Activated T-cell treated with anti-CD3 and anti-CD28 coated beads, Interleukin-2, amount 50 U/mL, for 4 hours (primary cell): ENCODE data around the gene RUNX1. TPM values are rescaled to one million over a fixed set of nuclear protein-coding genes. Genes with fewer than 3 reads are reported as not detected.

Experiments
- ATAC-seq, 2 donors: fragments of 200-7000 bp; cut with Tn5 transposase; one replicate each; pipeline ENCODE4 v1.10.0; 2021
- DNase-seq: peaks from one replicate; pipeline ENCODE4 v3.0.0-alpha.2; 2020
- H3K27me3 Mint-ChIP-seq: one replicate; pipeline ENCODE4 v1.8.0; 2021; ENCODE audit warnings: low read depth, mixed read lengths
- H3K36me3 Mint-ChIP-seq: one replicate; pipeline ENCODE4 v1.8.0; 2022; ENCODE audit warnings: mixed read lengths; ENCODE audit not compliant: insufficient read depth
- H3K4me1 Mint-ChIP-seq: one replicate; pipeline ENCODE4 v1.8.0; 2021; ENCODE audit warnings: low read depth, mixed read lengths
- H3K4me3 Mint-ChIP-seq: one replicate; pipeline ENCODE4 v1.8.0; 2021; ENCODE audit warnings: mild to moderate bottlenecking, moderate library complexity, mixed read lengths
- H3K9me3 Mint-ChIP-seq: one replicate; pipeline ENCODE4 v1.8.0; 2021; ENCODE audit warnings: mixed read lengths
- total RNA-seq, 3 donors: library from RNA; stranded (reverse); gene quantifications; one replicate each; pipeline ENCODE4 v1.2.1, GENCODE V29; 2021

The RUNX1 gene
- total RNA-seq, 3 donors from 2014 or later, result 91.6 to 116 (median 99.9) TPM

- H3K27me3 Mint-ChIP-seq, result no peaks in the 10 kb centered on the region
- H3K4me1 Mint-ChIP-seq, result peaks cover 88% of the 10 kb centered on the region
- peak; percentile 51 to 54 for ATAC-seq
- H3K9me3 Mint-ChIP-seq, result no peaks in the 10 kb centered on the region
- H3K4me3 Mint-ChIP-seq, result no peak overlapping the region
- H3K36me3 Mint-ChIP-seq, result peaks cover 30% of the 10 kb centered on the region
- no peak for DNase-seq
These were observed 102.1 kb downstream of the RUNX1 start for GRCh38 chr21:34946916-34947534.

GRCh38 chr21:34946385-34946840, 102.7 kb downstream of the RUNX1 start:
- peak; percentile 76 to 78 for ATAC-seq

GRCh38 chr21:34945288-34945687, 103.8 kb downstream of the RUNX1 start:
- H3K4me1 Mint-ChIP-seq, result peaks cover 93% of the 10 kb centered on the region
- ATAC-seq, result peak in 1 of 2 donors; percentile 6
- DNase-seq, result no peak
- no peaks in the 10 kb centered on the region for H3K27me3 Mint-ChIP-seq
- peak overlapping the region; percentile 26 for H3K4me3 Mint-ChIP-seq
- H3K36me3 Mint-ChIP-seq, result peaks cover 27% of the 10 kb centered on the region
- H3K9me3 Mint-ChIP-seq, result no peaks in the 10 kb centered on the region

More at GRCh38 chr21:34946385-34946840, 102.7 kb downstream of the RUNX1 start:
- H3K9me3 Mint-ChIP-seq, result no peaks in the 10 kb centered on the region
- peaks cover 87% of the 10 kb centered on the region for H3K4me1 Mint-ChIP-seq
- no peak for DNase-seq
- no peaks in the 10 kb centered on the region for H3K27me3 Mint-ChIP-seq
- peak overlapping the region; percentile 11 for H3K4me3 Mint-ChIP-seq
- peaks cover 27% of the 10 kb centered on the region for H3K36me3 Mint-ChIP-seq

GRCh38 chr21:34944015-34944755, 104.9 kb downstream of the RUNX1 start:
- Mint-ChIP-seq H3K27me3 (no peaks in the 10 kb centered on the region), H3K4me3 (no peak overlapping the region), H3K9me3 (no peaks in the 10 kb centered on the region), H3K36me3 (peaks cover 23% of the 10 kb centered on the region), H3K4me1 (peaks cover 96% of the 10 kb centered on the region)
- no peak for DNase-seq
- ATAC-seq, result no peak

GRCh38 chr21:34942911-34943310, 106.2 kb downstream of the RUNX1 start:
- peak; percentile 44 to 51 for ATAC-seq
- no peak for DNase-seq
- H3K9me3 Mint-ChIP-seq, result no peaks in the 10 kb centered on the region
- peak overlapping the region; percentile 3 for H3K4me3 Mint-ChIP-seq
- H3K27me3 Mint-ChIP-seq, result no peaks in the 10 kb centered on the region
- peaks cover 20% of the 10 kb centered on the region for H3K36me3 Mint-ChIP-seq
- H3K4me1 Mint-ChIP-seq, result peaks cover 99% of the 10 kb centered on the region

GRCh38 chr21:34941162-34941561, 107.9 kb downstream of the RUNX1 start:
- Mint-ChIP-seq H3K9me3 (no peaks in the 10 kb centered on the region), H3K27me3 (no peaks in the 10 kb centered on the region), H3K4me1 (peaks cover 95% of the 10 kb centered on the region), H3K36me3 (peaks cover 16% of the 10 kb centered on the region), H3K4me3 (no peak overlapping the region)
- DNase-seq (no peak), ATAC-seq (no peak)

GRCh38 chr21:34939673-34940331, 109.3 kb downstream of the RUNX1 start:
- no peak for ATAC-seq
- H3K9me3 Mint-ChIP-seq, result no peaks in the 10 kb centered on the region
- peaks cover 95% of the 10 kb centered on the region for H3K4me1 Mint-ChIP-seq
- H3K4me3 Mint-ChIP-seq, result no peak overlapping the region
- no peak for DNase-seq
- H3K27me3 Mint-ChIP-seq, result no peaks in the 10 kb centered on the region
- H3K36me3 Mint-ChIP-seq, result peaks cover 7% of the 10 kb centered on the region

GRCh38 chr21:34938089-34938764, 110.9 kb downstream of the RUNX1 start:
- no peak overlapping the region for H3K4me3 Mint-ChIP-seq
- no peak for ATAC-seq
- H3K27me3 Mint-ChIP-seq, result no peaks in the 10 kb centered on the region
- peaks cover 7% of the 10 kb centered on the region for H3K36me3 Mint-ChIP-seq
- no peak for DNase-seq
- no peaks in the 10 kb centered on the region for H3K9me3 Mint-ChIP-seq
- H3K4me1 Mint-ChIP-seq, result peaks cover 95% of the 10 kb centered on the region

- no peaks in the 10 kb centered on the region for H3K36me3 Mint-ChIP-seq
- ATAC-seq, result no peak
- H3K9me3 Mint-ChIP-seq, result no peaks in the 10 kb centered on the region
- no peak for DNase-seq
- H3K4me3 Mint-ChIP-seq, result peak overlapping the region; percentile 69
- H3K4me1 Mint-ChIP-seq, result peaks cover 94% of the 10 kb centered on the region
- no peaks in the 10 kb centered on the region for H3K27me3 Mint-ChIP-seq
These were observed 112.1 kb downstream of the RUNX1 start for GRCh38 chr21:34936883-34937563.

- peak; percentile 12 to 20 for ATAC-seq
- H3K27me3 Mint-ChIP-seq, result no peaks in the 10 kb centered on the region
- DNase-seq, result no peak
- H3K4me1 Mint-ChIP-seq, result peaks cover 95% of the 10 kb centered on the region
- peaks cover 3% of the 10 kb centered on the region for H3K36me3 Mint-ChIP-seq
- no peaks in the 10 kb centered on the region for H3K9me3 Mint-ChIP-seq
- H3K4me3 Mint-ChIP-seq, result peak overlapping the region; percentile 69
These were observed 112.7 kb downstream of the RUNX1 start for GRCh38 chr21:34936371-34936789.

GRCh38 chr21:34935898-34936297, 113.2 kb downstream of the RUNX1 start:
- ATAC-seq (peak; percentile 36 to 60), DNase-seq (no peak)
- Mint-ChIP-seq H3K4me3 (peak overlapping the region; percentile 69), H3K36me3 (peaks cover 3% of the 10 kb centered on the region), H3K4me1 (peaks cover 91% of the 10 kb centered on the region), H3K9me3 (no peaks in the 10 kb centered on the region), H3K27me3 (no peaks in the 10 kb centered on the region)

GRCh38 chr21:34935452-34935851, 113.7 kb downstream of the RUNX1 start:
- Mint-ChIP-seq H3K36me3 (peaks cover 6% of the 10 kb centered on the region), H3K4me3 (peak overlapping the region; percentile 69), H3K27me3 (no peaks in the 10 kb centered on the region), H3K9me3 (no peaks in the 10 kb centered on the region), H3K4me1 (peaks cover 91% of the 10 kb centered on the region)
- ATAC-seq (peak; percentile 65 to 77), DNase-seq (no peak)

GRCh38 chr21:34934350-34934749, 114.8 kb downstream of the RUNX1 start:
- H3K27me3 Mint-ChIP-seq, result no peaks in the 10 kb centered on the region
- no peaks in the 10 kb centered on the region for H3K9me3 Mint-ChIP-seq
- peak overlapping the region; percentile 80 for H3K4me3 Mint-ChIP-seq
- no peak for ATAC-seq
- no peak for DNase-seq
- H3K4me1 Mint-ChIP-seq, result peaks cover 83% of the 10 kb centered on the region
- peaks cover 6% of the 10 kb centered on the region for H3K36me3 Mint-ChIP-seq
